Central memory CD8-positive, alpha-beta T cell (primary cell): ENCODE measurements around the gene ACTA2.

ENCODE experiments used
- ATAC-seq: fragments of 150-1000 bp; cut with Tn5 transposase; replicated peaks from 2 replicates; pipeline ENCODE4 v1.10.0; 2022; ENCODE audit warnings: mild to moderate bottlenecking, moderate FRiP score, moderate number of reproducible peaks; ENCODE audit not compliant: poor library complexity, severe bottlenecking; ENCODE audit errors: extremely low read depth
- DNase-seq, 2 donors: peaks; one replicate each; pipeline ENCODE4 v3.0.0; 2021; ENCODE audit warnings: low spot score in 2 of 2
- H3K27ac Mint-ChIP-seq: one replicate; pipeline ENCODE4 v1.8.0; 2022; ENCODE audit warnings: low read depth, mild to moderate bottlenecking, moderate library complexity, mixed read lengths
- H3K27me3 Mint-ChIP-seq: one replicate; pipeline ENCODE4 v1.8.0; 2022; ENCODE audit warnings: mixed read lengths
- H3K36me3 Mint-ChIP-seq: one replicate; pipeline ENCODE4 v1.8.0; 2022; ENCODE audit warnings: mild to moderate bottlenecking, moderate library complexity, mixed read lengths; ENCODE audit not compliant: insufficient read depth
- H3K4me1 Mint-ChIP-seq: one replicate; pipeline ENCODE4 v1.8.0; 2022; ENCODE audit warnings: mixed read lengths
- H3K4me3 Mint-ChIP-seq: one replicate; pipeline ENCODE4 v1.8.0; 2022; ENCODE audit warnings: mild to moderate bottlenecking, moderate library complexity, mixed read lengths
- H3K9me3 Mint-ChIP-seq: one replicate; pipeline ENCODE4 v1.8.0; 2022; ENCODE audit warnings: mixed read lengths

ACTA2 gene

GRCh38 chr10:88979153-88979562 is 26.6 kb upstream of the ACTA2 start:
- Mint-ChIP-seq H3K36me3 (peaks cover 4% of the 10 kb centered on the region), H3K27me3 (no peaks in the 10 kb centered on the region), H3K4me1 (peaks cover 9% of the 10 kb centered on the region), H3K27ac (no peak overlapping the region), H3K4me3 (no peak overlapping the region), H3K9me3 (no peaks in the 10 kb centered on the region)
- DNase-seq (no peak), ATAC-seq (no peak)

- Mint-ChIP-seq H3K4me1 (peaks cover 9% of the 10 kb centered on the region), H3K4me3 (no peak overlapping the region), H3K27me3 (no peaks in the 10 kb centered on the region), H3K27ac (no peak overlapping the region), H3K9me3 (no peaks in the 10 kb centered on the region), H3K36me3 (peaks cover 2% of the 10 kb centered on the region)
- DNase-seq = no peak
- no peak for ATAC-seq
Measured at GRCh38 chr10:88978463-88978862, 25.9 kb upstream of the ACTA2 start.

DNA sequence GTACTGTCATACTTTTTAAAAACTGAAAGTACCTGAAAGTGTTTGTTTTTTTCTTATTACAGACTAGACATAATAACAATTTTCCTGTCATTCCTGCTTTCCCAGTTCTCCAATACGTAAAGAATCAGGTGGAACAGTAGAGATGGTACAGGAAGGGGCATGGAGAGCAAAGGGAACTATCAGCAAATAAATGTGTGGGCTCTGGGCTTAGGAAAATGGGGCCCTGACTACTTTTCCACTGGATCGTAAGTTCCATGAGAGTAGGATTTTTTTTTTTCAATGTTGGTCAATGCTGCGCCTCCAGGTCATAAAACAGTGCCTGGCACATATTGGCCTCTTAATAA is 22.8 kb upstream of the ACTA2 start:
- peak overlapping the region; percentile 91 for H3K4me3 Mint-ChIP-seq
- peak; percentile 18 for ATAC-seq
- no peak for DNase-seq
- peak overlapping the region; percentile 98 for H3K27ac Mint-ChIP-seq
- H3K36me3 Mint-ChIP-seq = peaks cover 2% of the 10 kb centered on the region
- H3K4me1 Mint-ChIP-seq = peaks cover 9% of the 10 kb centered on the region
- no peaks in the 10 kb centered on the region for H3K9me3 Mint-ChIP-seq
- H3K27me3 Mint-ChIP-seq = no peaks in the 10 kb centered on the region

DNA sequence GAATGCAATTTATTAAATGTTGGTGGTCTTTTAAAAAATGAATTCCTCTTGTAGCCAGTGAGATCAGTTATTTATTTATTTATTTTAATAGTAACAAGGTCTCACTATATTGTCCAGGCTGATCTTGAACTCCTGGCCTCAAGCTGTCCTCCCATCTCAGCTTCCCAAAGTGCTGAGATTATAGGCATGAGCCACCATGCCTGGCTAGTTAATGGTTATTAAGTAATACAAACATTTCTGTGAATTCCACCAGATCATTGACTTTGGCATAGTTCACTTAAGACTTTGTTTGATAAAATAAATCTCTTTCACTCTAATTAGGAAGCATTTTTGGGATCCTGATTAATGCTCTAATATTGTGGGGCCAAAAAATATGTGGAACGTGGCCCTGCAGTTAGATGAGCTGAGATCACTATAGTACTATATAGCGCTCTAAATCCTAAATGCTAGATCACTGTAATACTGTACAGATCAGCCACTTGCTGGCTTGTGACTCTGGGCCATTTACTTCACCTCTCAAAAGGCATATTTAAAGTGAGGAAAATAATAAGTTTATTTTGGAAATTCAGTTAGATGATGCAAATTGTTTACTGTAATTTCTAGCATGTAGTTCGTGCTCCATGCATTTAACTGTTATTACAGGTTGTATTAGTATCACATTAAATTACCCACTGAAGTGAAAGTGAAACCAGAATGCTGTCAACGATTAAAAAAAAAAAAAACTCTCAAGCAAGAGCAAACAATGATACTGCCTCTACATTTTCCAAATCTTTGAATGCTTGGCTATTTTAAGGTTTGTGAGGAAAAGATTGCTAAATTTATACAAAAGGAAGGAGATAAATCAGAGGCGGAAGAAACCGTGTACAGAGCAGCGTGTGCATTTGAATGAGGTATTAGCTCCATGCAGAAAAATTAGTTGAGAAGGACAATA is 22.1 kb upstream of the ACTA2 start:
- peak overlapping the region; percentile 91 for H3K4me3 Mint-ChIP-seq
- ATAC-seq = peak; percentile 69
- no peaks in the 10 kb centered on the region for H3K27me3 Mint-ChIP-seq
- no peak for DNase-seq
- peaks cover 2% of the 10 kb centered on the region for H3K36me3 Mint-ChIP-seq
- H3K9me3 Mint-ChIP-seq = no peaks in the 10 kb centered on the region
- H3K27ac Mint-ChIP-seq = peak overlapping the region; percentile 98
- peaks cover 9% of the 10 kb centered on the region for H3K4me1 Mint-ChIP-seq

DNA sequence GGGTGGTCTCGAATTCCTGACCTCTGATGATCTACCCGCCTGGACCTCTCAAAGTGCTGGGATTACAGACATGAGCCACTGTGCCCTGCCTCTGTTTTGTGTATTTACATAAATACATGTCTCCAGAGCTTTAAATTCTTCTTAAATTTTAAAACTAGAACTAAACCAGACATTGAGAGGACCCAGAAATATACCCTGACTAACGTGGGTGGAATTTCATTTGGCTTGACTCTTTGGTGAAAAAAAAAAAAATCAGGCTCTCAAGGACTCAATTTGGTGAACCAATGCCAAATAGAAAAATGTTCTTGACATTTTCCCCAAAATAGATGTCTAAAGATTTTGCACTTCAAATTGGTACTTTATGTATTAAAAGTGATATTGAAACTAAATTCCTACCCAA is 21.4 kb upstream of the ACTA2 start:
- no peaks in the 10 kb centered on the region for H3K27me3 Mint-ChIP-seq
- ATAC-seq = no peak
- no peak for DNase-seq
- peak overlapping the region; percentile 91 for H3K4me3 Mint-ChIP-seq
- H3K36me3 Mint-ChIP-seq = peaks cover 2% of the 10 kb centered on the region
- H3K4me1 Mint-ChIP-seq = peaks cover 9% of the 10 kb centered on the region
- H3K27ac Mint-ChIP-seq = no peak overlapping the region
- H3K9me3 Mint-ChIP-seq = no peaks in the 10 kb centered on the region

GRCh38 chr10:88971221-88972061 is 18.9 kb upstream of the ACTA2 start:
- DNase-seq (no peak), ATAC-seq (no peak)
- Mint-ChIP-seq H3K27me3 (no peaks in the 10 kb centered on the region), H3K4me1 (peaks cover 9% of the 10 kb centered on the region), H3K4me3 (no peak overlapping the region), H3K36me3 (peaks cover 2% of the 10 kb centered on the region), H3K27ac (no peak overlapping the region), H3K9me3 (no peaks in the 10 kb centered on the region)

GRCh38 chr10:88968391-88968790 is 15.8 kb upstream of the ACTA2 start:
- Mint-ChIP-seq H3K4me1 (no peaks in the 10 kb centered on the region), H3K27ac (no peak overlapping the region), H3K36me3 (no peaks in the 10 kb centered on the region), H3K9me3 (no peaks in the 10 kb centered on the region), H3K4me3 (no peak overlapping the region), H3K27me3 (no peaks in the 10 kb centered on the region)
- ATAC-seq (no peak), DNase-seq (no peak)

DNA sequence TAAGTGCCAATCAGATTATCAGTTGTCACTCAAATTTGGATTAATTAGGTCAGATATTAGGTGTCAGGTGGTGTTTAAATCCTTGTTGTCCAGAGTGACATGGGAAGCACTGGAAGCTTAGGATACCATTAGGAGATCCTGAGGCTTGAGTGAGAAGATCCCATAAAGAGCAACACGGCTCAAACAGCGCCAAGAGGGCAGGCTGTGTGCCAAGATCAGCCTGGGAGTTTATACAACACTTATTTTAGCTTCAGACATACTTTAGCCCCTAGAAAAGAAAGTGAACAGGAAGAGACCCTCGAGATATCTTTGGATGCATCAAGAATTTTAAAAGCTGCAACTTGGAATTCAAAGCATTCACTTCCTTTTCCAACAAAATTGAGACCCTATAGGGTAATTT is 14.2 kb upstream of the ACTA2 start:
- ATAC-seq = no peak
- DNase-seq = no peak
- Mint-ChIP-seq H3K36me3 (no peaks in the 10 kb centered on the region), H3K27me3 (no peaks in the 10 kb centered on the region), H3K4me1 (peaks cover 11% of the 10 kb centered on the region), H3K4me3 (no peak overlapping the region), H3K9me3 (no peaks in the 10 kb centered on the region), H3K27ac (no peak overlapping the region)

DNA sequence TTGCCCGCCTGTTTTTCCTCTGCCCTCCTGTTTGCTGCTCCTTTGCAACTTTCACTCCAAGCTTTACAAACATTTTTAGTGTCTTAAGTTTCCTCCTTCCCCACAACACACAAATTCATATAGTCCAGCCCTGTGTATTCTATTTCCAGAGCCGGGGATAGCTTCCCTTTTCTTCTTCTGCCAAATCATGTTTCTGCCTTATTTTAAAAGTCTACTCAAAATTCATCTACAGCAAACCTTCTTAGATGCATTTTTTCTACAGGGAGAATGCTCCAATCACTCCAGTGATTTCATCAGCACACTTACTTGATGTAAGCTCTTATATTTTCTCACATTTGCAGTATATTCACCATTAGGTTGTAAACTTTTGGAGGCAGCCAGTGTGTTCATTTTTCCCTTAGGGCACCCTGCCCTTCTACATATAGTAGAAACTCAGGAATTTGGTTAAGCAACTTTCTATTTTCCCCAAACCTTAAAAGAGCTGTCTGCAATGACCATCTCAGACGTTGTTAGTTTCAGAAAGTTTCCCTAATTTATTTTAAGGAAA is 12.4 kb upstream of the ACTA2 start:
- ATAC-seq (no peak), DNase-seq (no peak)
- Mint-ChIP-seq H3K4me3 (no peak overlapping the region), H3K27ac (no peak overlapping the region), H3K9me3 (no peaks in the 10 kb centered on the region), H3K4me1 (peaks cover 23% of the 10 kb centered on the region), H3K27me3 (no peaks in the 10 kb centered on the region), H3K36me3 (peaks cover 2% of the 10 kb centered on the region)

GRCh38 chr10:88964360-88964759 is 11.8 kb upstream of the ACTA2 start:
- no peak for DNase-seq
- no peaks in the 10 kb centered on the region for H3K9me3 Mint-ChIP-seq

GRCh38 chr10:88963318-88963717 is 10.7 kb upstream of the ACTA2 start:
- Mint-ChIP-seq H3K27ac (no peak overlapping the region), H3K4me1 (peaks cover 23% of the 10 kb centered on the region), H3K27me3 (no peaks in the 10 kb centered on the region), H3K36me3 (peaks cover 2% of the 10 kb centered on the region), H3K4me3 (no peak overlapping the region), H3K9me3 (no peaks in the 10 kb centered on the region)
- DNase-seq = no peak
- no peak for ATAC-seq

More at GRCh38 chr10:88964360-88964759, 11.8 kb upstream of the ACTA2 start:
- H3K4me3 Mint-ChIP-seq = no peak overlapping the region
- H3K36me3 Mint-ChIP-seq = peaks cover 2% of the 10 kb centered on the region
- no peak overlapping the region for H3K27ac Mint-ChIP-seq
- no peaks in the 10 kb centered on the region for H3K27me3 Mint-ChIP-seq
- ATAC-seq = no peak
- peaks cover 23% of the 10 kb centered on the region for H3K4me1 Mint-ChIP-seq

DNA sequence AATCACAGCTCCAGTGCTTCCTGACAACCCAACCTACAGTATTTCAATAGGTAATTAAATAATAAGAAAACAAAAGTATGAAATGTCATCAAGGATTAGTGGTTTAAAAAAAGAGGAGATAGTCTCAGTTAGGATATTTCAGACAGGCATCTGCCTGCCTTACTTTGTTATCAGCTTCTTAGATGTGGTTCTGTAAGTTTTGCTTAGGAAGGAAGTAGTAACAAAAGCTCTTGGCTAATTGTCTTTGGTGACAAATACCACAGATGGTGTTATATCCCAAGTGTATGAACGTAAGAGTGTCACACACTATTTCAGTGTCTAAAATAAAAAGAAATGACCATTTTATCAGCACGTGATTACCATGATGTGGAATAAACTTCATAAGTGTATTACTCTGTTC is 9.8 kb upstream of the ACTA2 start:
- H3K27ac Mint-ChIP-seq = no peak overlapping the region
- no peaks in the 10 kb centered on the region for H3K27me3 Mint-ChIP-seq
- H3K36me3 Mint-ChIP-seq = peaks cover 2% of the 10 kb centered on the region
- H3K9me3 Mint-ChIP-seq = no peaks in the 10 kb centered on the region
- DNase-seq (no peak), ATAC-seq (peak; percentile 85)
- H3K4me3 Mint-ChIP-seq = peak overlapping the region; percentile 36
- peaks cover 23% of the 10 kb centered on the region for H3K4me1 Mint-ChIP-seq
